Heart left ventricle (tissue), 16 donors: Measurements from ENCODE around the gene MEOX2. TPM values are rescaled to one million over a fixed set of nuclear protein-coding genes. Genes with fewer than 3 reads are reported as not detected.

Experiments used
- ATAC-seq, 4 donors: fragments of 200-7000 bp; cut with Tn5 transposase; one replicate each; pipeline ENCODE4 v1.9.1; 2020 to 2022; ENCODE audit warnings: moderate library complexity in 4 of 4, mild to moderate bottlenecking in 3 of 4, moderate number of reproducible peaks in 1 of 4
- DNase-seq, 5 donors: peaks; one replicate each; pipeline ENCODE4 v3.0.0-alpha.2; 2020
- H3K27ac ChIP-seq, 12 donors: fragments of 200-600 bp; sonication (generic) in 4 of 12; one replicate each; pipeline versions ENCODE4 v1.5.0 to v1.8.0; 2016 to 2022; ENCODE audit warnings: mild to moderate bottlenecking in 2 of 12
- H3K27me3 ChIP-seq, 9 donors: fragments of 200-600 bp; sonication (generic) in 2 of 9; one replicate each; pipeline versions ENCODE4 v1.5.1 to v1.8.0; 2016 to 2022; ENCODE audit warnings: mild to moderate bottlenecking in 3 of 9
- H3K36me3 ChIP-seq, 9 donors: fragments of 200-600 bp; sonication (generic) in 2 of 9; one replicate each; pipeline versions ENCODE4 v1.5.0 to v1.8.0; 2018 to 2022; ENCODE audit warnings: mild to moderate bottlenecking in 2 of 9
- H3K4me1 ChIP-seq, 12 donors: fragments of 200-600 bp; sonication (generic) in 4 of 12; one replicate each; pipeline versions ENCODE4 v1.5.0 to v1.8.0; 2016 to 2022; ENCODE audit warnings: mild to moderate bottlenecking in 3 of 12
- H3K4me3 ChIP-seq, 12 donors: fragments of 200-600 bp; sonication (generic) in 4 of 12; one replicate each; pipeline versions ENCODE4 v1.5.0 to v1.8.0; 2017 to 2022; ENCODE audit warnings: mild to moderate bottlenecking in 9 of 12, moderate library complexity in 4 of 12
- H3K9me3 ChIP-seq, 12 donors: fragments of 200-600 bp; sonication (generic) in 4 of 12; one replicate each; pipeline versions ENCODE4 v1.5.0 to v1.8.0; 2016 to 2022; ENCODE audit warnings: mild to moderate bottlenecking in 1 of 12
- CTCF ChIP-seq, 12 donors: fragments of 200-600 bp; sonication (generic) in 4 of 12; IDR thresholded peaks; one replicate each; pipeline versions ENCODE4 v1.5.0 to v1.8.0; 2018 to 2022; ENCODE audit warnings: antibody characterized with exemption in 12 of 12, mild to moderate bottlenecking in 5 of 12
- POLR2A ChIP-seq, 2 donors: fragments of 450-650 bp; IDR thresholded peaks; one replicate each; pipeline ENCODE4 v1.6.1; 2017; ENCODE audit warnings: antibody characterized with exemption in 2 of 2, mild to moderate bottlenecking in 2 of 2, moderate library complexity in 2 of 2
- WGBS, 4 donors: extraction: QIAGEN DNeasy Blood & Tissue Kit in 2 of 4; methylation state at CpG; one replicate each; pipeline versions ENCODE4 v1.1.5 to v1.1.7; 2013 to 2018; 5-methylcytosine and 5-hydroxymethylcytosine counted together
- intact Hi-C, 10 donors: fragments of 100-400 bp; cut with DNase I; formaldehyde crosslinking; loops; one replicate each; pipeline versions ENCODE4 v1.11.1 to v1.14.2; 2022
- polyA plus RNA-seq, 2 donors: library from polyadenylated mRNA; stranded (reverse); fragments of 200-250 nt; gene quantifications; one replicate each; pipeline ENCODE4 v1.2.3, GENCODE V29; 2013
- total RNA-seq, 9 donors: library from RNA; depleted of rRNA in 2 of 9; stranded (reverse); fragments of >200 nt in 2 of 9; fragmentation: NEBNext Ultra II Directional in 3 of 9; extraction: Animal tissue kit (Norgen Biotek cat#: 25700) in 3 of 9; gene quantifications; one replicate each; pipeline versions ENCODE4 v1.1.0 to v1.2.4, GENCODE V29; 2016 to 2023
- donor health status: ischemic (EF 13 %, LVEDD 7.1; RV severe dilation, severe dysfunction).
- donor health status: healthy with polysubstance abuse.
- donor health status: DM: no; HTN: yes; CAD: no.
- donor health status: DM: no; HTN: no; CAD: no.
- donor health status: ischemic (EF 25% LVEDD 6.9; RV normal size, moderate dysfunction).
- donor health status: ischemic (EF 25% LVEDD 5.7; RV mildly dilated, moderate dysfunction).
- donor health status: healthy.
- donor health status: DM: yes; HTN: yes; CAD: no.
- donor health status: ischemic (EF 35%, LVEDD 5.7; RV mildly dilated, moderate dysfunction).
- donor health status: nonischemic (EF 11% LVEDD 7.7; RV severe dilation, severe dysfunction).
- donor health status: DM: yes; HTN: yes; CAD: no.
- donor health status: PGD.
- donor health status: ischemic (EF 29% LVEDD 5.4; RV normal size, mild dysfunction).
- donor health status: nonischemic (EF 23%, LVEDD 6.1; RV moderate dilation, normal function).

MEOX2 gene
- total and polyA plus RNA-seq, 11 donors: 5.0 to 17.1 (median 10.5) TPM

GRCh38 chr7:15600298-15600697, 86.2 kb downstream of the MEOX2 start:
- Histone ChIP-seq H3K4me1 (peaks cover 0 to 6% (median 0%) of the 10 kb centered on the region in 12 donors), H3K9me3 (peaks cover 0 to 19% (median 0%) of the 10 kb centered on the region in 12 donors), H3K4me3 (no peak overlapping the region), H3K36me3 (no peaks in the 10 kb centered on the region), H3K27ac (no peak overlapping the region), H3K27me3 (no peaks in the 10 kb centered on the region)
- TF ChIP-seq POLR2A (IDR thresholded peaks at IDR 0.05) (no peak), CTCF (IDR thresholded peaks at IDR 0.05) (no peak)
- ATAC-seq (no peak), DNase-seq (no peak)
- 61 to 80% (median 70%) methylated on average over 3 to 4 of the region's 4 CpGs for WGBS, 4 donors
- intact Hi-C loops: no loop called here

- H3K4me3 ChIP-seq: no peak overlapping the region
- H3K9me3 ChIP-seq: peaks cover 0 to 14% (median 0%) of the 10 kb centered on the region in 12 donors
- H3K36me3 ChIP-seq: no peaks in the 10 kb centered on the region
- DNase-seq (no peak), ATAC-seq (no peak)
- intact Hi-C loops: no loop called here
- no peaks in the 10 kb centered on the region for H3K4me1 ChIP-seq
- no peaks in the 10 kb centered on the region for H3K27me3 ChIP-seq
- 71 to 83% (median 75%) methylated on average over 5 of the region's 5 CpGs for WGBS, 4 donors
- no peak for TF ChIP-seq POLR2A (IDR thresholded peaks at IDR 0.05)
- TF ChIP-seq CTCF (IDR thresholded peaks at IDR 0.05): no peak
- H3K27ac ChIP-seq: no peak overlapping the region
Measured at GRCh38 chr7:15594461-15594860, 92.0 kb downstream of the MEOX2 start.

- no peak for DNase-seq
- no peak overlapping the region for H3K4me3 ChIP-seq
- H3K36me3 ChIP-seq: no peaks in the 10 kb centered on the region
- H3K4me1 ChIP-seq: no peaks in the 10 kb centered on the region
- no peak for ATAC-seq
- TF ChIP-seq POLR2A (IDR thresholded peaks at IDR 0.05) (no peak), CTCF (IDR thresholded peaks at IDR 0.05) (no peak)
- H3K9me3 ChIP-seq: peaks cover 0 to 10% (median 0%) of the 10 kb centered on the region in 12 donors
- intact Hi-C loops: no loop called here
- H3K27ac ChIP-seq: no peak overlapping the region
- 93 to 95% (median 94%) methylated on average over 3 of the region's 3 CpGs for WGBS, 4 donors
- H3K27me3 ChIP-seq: no peaks in the 10 kb centered on the region
Measured at GRCh38 chr7:15593382-15593781, 93.1 kb downstream of the MEOX2 start.

- no peaks in the 10 kb centered on the region for H3K36me3 ChIP-seq
- no peak overlapping the region for H3K4me3 ChIP-seq
- 67 to 91% (median 83%) methylated on average over 4 of the region's 4 CpGs for WGBS, 4 donors
- no peak overlapping the region for H3K27ac ChIP-seq
- H3K27me3 ChIP-seq: no peaks in the 10 kb centered on the region
- peaks cover 0 to 17% (median 5%) of the 10 kb centered on the region in 12 donors for H3K9me3 ChIP-seq
- H3K4me1 ChIP-seq: peaks cover 0 to 1% (median 0%) of the 10 kb centered on the region in 12 donors
- TF ChIP-seq CTCF (IDR thresholded peaks at IDR 0.05) (no peak), POLR2A (IDR thresholded peaks at IDR 0.05) (no peak)
- DNase-seq: no peak
- no peak for ATAC-seq
- intact Hi-C loops: no loop called here
Measured at GRCh38 chr7:15586266-15586665, 100.2 kb downstream of the MEOX2 start.
